NCI-H345 treated with DMSO at 0.1 percent for 48 hours (cell line): Measurements from ENCODE around the gene PCDH17.

Experiments
- DNase-seq: peaks from one replicate; lab custom pipeline; 2025; ENCODE audit not compliant: unreplicated experiment; lab: John Stamatoyannopoulos, UW

Gene PCDH17, protein sequence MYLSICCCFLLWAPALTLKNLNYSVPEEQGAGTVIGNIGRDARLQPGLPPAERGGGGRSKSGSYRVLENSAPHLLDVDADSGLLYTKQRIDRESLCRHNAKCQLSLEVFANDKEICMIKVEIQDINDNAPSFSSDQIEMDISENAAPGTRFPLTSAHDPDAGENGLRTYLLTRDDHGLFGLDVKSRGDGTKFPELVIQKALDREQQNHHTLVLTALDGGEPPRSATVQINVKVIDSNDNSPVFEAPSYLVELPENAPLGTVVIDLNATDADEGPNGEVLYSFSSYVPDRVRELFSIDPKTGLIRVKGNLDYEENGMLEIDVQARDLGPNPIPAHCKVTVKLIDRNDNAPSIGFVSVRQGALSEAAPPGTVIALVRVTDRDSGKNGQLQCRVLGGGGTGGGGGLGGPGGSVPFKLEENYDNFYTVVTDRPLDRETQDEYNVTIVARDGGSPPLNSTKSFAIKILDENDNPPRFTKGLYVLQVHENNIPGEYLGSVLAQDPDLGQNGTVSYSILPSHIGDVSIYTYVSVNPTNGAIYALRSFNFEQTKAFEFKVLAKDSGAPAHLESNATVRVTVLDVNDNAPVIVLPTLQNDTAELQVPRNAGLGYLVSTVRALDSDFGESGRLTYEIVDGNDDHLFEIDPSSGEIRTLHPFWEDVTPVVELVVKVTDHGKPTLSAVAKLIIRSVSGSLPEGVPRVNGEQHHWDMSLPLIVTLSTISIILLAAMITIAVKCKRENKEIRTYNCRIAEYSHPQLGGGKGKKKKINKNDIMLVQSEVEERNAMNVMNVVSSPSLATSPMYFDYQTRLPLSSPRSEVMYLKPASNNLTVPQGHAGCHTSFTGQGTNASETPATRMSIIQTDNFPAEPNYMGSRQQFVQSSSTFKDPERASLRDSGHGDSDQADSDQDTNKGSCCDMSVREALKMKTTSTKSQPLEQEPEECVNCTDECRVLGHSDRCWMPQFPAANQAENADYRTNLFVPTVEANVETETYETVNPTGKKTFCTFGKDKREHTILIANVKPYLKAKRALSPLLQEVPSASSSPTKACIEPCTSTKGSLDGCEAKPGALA (N-terminal part only)

DNA sequence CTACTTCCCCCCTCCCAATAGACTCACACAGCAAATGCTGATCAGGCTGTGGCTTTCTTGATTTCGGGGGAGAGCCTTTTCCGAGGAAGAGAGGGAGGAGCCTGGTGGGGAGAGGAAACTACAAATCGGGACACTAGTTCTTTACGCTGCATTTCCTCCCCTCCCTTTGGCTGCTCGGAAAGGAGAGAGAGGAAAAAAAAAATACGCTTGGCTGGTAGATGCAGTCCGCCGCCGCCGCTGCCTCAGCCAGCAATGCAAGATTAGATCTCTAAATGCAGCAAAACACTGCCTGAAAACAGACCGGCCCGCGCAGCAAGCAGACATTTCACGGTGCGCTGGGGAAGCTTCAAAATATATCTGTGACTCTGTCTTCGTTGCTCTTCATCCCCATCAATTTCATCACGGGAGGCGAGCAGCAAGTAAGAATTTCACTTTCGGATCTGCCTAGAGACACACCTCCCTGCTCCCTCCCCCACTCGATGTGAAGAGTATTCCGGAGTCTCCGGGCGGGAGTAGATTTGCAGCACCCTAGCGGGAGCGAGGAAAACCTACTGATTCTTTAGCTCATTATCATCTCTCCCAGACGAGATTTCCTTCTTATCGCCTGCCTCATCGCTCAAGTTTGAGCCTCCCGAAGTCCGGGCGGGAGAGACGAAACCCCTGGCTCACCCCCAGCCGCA lies at the start of gene PCDH17:
Gene PCDH17, plus strand, starts transcription at position 149 of the 680 bp plus-strand sequence. CDS start 803 bp downstream, outside the sequence.
- no peak for DNase-seq

DNA sequence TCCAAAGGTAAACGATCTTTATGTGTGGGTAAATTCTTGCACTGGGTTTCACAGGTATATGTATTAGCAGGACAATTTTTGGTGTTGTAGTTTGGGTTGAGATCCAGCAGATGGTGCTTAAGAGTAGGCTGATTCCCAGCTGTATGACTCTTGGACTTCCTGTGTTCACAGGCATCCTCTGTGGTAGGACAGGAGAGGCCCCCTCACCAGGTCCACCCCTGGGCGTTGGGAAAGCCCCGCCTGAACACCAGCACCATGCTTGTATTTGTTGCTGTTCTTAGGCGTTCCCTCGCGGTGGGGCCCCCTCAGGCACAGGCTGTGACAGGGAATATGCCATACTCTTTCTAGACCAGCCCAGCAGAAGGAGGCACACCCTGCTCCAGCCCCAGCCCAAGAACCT lies 49.5 kb upstream of the PCDH17 start:
- DNase-seq: no peak

DNA sequence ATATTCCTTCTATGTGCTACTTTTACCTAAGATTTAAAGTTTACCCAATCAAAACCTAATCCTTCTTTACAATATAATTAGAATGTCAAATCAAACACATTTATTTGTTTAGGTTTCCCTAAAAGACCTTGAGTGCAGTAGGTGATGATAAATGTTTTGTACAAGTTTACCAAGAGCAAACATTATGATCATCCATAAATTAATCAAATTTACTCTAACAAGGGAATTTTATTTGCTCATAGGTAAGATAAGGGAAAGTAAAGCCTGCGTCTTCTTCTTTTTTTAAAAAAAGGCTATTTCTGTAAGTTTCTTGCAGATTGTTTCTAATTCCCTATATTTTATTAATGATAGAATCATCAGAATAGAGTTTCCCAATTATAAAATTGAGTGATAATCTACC lies 48.0 kb upstream of the PCDH17 start:
- no peak for DNase-seq

DNA sequence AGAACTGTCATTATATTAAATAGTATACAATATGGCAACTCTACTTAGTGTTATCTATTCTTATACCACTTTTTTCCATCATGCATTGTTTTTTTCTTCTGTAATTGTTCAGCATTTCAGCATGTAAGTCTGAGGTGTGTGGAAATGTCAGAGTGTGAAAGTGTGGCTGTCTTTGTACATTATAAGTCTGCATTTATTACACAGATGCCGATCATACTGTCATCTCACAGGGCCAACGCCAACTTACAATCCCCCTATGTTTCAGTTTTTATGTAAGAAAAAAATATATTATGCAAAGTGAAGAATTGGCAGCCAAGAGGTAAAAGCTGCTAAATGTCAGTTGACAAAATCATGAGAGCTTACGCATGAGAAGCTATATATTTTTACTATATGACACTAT lies 42.9 kb upstream of the PCDH17 start:
- DNase-seq: no peak

DNA sequence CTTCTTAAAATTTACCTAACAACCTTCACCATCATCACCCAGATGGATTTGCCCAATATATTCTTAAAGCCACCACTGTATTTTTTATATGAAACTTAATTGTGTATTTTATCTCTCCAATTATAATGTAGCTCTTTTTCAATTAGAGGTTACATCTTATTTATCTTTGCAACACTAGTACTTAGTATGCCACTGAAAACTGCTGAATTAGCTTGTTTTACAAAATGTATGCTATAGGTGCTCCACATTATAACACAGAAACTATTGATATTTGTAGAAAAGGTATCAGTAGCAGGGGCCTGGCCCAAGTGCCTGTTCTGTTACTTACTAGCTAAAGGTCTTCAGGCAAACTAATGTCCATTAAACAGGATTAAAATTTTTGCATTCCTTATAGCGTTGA lies 35.8 kb upstream of the PCDH17 start:
- no peak for DNase-seq

DNA sequence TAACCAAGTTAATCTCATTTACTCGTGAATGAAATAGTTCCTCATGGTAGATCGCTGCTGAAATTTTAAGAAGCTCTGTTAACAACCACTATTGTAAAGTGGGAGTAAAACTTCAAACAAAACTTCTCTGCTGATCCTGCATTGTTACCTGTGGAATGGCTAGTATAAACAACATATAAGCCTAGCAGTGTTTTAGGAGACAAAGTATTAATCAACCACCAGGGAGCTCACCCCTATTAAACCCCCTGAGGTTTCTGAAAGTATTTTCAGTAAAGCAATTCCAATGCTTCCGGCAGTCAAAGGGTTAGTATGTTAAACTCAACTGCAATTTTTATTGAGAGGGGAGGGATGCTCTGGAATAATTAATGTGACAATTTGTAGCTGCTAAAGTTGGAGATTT lies 30.0 kb upstream of the PCDH17 start:
- no peak for DNase-seq

DNA sequence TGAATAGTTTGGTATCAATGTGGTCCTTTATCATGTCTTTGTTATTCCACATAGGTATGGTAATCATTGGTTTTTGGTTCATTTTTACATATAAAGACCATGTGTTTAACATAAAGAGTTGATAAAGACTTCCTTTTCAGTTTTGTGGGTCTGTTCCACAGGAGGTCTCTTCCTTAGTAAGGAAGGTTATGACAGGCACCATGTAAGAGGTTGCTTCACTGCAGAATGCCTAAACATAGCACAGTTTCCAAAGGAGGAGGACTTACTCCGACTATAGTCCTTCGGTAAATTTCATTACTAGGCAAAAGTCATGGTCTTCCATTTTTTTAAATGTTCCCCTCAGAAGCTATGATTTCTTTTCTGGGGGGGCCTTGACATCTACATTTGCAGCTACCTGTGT lies 27.1 kb upstream of the PCDH17 start:
- DNase-seq: no peak

DNA sequence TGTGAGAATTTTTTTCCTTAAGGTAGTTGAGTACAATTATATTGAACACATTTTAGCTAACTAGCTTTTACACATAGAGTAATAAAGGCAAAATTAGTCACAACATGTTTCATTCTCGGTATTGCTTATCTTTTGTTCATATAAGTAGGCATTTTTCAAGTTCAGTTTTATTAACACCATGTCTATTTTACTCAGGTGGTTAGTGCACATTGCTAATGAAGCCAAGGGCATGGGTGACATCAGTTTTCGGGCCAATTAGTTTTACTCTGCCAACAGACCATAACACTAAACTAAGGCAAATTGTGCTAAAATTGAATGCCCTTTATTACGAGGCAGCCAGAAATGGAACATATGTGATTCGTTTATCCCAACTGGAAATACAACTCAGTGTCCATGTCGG lies 19.6 kb upstream of the PCDH17 start:
- no peak for DNase-seq

DNA sequence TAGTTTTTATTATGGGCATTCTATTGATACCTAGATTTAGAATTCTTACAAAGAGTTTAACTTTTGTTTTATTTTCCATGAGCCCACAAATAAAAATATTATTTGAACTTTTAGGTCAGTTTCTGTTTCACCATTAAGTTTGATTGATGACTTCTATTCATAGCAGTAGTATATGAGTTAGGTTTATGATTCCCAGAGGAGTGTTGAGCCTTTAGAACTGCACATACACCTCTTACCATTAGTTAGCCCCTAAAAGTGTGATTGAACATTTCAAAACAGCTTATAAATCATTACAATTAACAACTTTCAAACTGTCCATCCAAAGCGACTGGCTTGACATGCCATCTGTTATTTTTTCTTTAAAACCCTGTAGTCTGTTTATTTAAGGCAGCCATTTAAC lies 19.0 kb upstream of the PCDH17 start:
- no peak for DNase-seq

DNA sequence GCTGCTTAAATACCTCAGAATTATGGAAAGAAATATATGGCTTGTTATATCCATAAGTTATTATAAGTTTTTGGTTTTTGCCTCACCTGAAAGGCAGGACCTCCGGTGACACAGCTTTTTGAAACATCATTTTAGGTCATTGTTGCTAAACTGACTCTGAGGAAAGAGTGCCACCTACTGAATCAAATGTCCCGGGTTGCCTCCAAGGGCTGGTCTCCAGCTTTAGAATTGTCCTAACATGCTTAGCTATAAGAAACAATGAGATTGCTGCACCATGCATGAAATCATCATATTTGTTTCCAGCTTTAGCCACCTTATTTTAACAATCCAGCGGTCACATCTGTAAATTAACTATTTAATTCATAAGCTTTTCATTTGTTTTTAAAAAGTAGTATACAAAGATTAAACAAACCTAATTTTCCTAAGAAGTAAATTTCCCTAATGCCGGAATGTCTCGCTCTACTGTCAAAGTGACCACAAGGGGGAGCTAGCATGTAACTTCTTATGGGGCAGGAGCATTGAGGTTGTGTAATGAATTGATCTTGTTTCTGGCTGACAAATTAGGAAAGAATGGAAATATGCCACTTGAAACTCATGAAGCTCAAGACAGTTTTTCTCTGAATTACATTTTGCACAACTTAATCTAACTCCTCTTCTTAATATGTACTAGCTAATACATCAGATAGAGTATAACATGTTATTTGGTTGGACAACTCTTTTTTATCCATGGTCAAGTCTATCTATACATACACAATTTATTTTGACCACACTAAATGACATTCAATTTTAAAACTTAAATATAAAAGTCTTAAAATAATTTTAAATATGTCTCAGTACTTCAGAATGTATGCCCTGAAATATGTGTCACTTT lies 6.7 kb upstream of the PCDH17 start:
- peak; percentile 59 for DNase-seq

DNA sequence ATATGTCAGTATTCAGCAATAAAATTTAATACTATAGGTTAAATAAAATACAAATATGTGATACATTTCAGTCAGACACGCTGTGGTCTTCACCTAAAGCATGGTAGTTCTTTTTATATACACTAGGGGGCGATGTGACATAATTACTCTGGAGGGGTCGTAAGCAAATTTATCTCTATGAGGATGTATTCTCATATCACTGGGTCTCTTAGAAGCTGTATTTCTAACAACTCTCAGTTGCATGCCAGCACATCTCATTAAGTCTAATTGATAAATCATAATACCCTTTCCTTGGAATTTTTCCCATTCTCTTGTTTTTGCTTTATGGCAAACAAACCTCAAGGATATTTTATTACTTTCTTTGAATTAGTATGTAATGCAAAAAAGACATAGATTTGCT lies 3.9 kb upstream of the PCDH17 start:
- peak; percentile 25 for DNase-seq

DNA sequence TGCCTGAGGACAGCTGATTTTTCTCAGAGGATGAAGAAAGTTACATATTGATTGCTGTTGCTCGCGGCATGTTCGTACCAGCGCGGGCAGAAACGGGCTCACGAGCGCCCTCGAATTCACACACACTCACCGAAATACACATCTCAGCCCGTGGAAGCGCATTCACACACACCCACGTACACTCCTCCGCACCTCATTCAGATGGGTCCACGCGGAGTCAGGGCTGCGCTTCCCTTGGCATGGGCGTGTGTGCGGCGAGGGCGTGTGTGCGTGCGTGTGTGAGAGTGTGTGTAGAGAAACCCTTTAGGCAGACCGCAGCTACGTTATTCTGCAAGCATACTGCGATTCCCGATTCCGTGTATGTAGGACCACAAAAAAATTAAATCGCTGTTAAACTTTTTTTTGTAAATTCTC lies 2.1 kb upstream of the PCDH17 start:
- peak; percentile 75 for DNase-seq

DNA sequence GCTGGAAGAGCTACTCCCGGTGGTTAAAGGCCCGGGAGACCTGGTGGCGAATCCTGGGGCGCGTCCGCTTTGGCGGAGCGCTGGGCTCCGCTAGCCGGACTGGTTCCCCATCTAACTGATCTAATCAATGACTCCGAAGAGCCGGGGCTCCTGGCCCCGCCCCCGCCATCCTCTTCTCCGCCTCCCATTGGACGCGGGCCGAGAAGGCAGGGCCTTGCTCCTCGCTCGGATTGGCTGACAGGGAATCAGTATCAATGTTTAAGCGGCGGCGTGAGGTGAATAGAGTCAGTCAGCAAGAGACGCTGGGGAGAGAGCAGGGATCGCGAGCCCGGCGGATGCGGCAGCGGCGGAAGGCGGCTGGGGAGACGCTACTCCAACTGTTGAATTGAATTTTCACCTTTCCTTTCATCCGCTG lies 1.7 kb upstream of the PCDH17 start:
- DNase-seq: peak; percentile 95

DNA sequence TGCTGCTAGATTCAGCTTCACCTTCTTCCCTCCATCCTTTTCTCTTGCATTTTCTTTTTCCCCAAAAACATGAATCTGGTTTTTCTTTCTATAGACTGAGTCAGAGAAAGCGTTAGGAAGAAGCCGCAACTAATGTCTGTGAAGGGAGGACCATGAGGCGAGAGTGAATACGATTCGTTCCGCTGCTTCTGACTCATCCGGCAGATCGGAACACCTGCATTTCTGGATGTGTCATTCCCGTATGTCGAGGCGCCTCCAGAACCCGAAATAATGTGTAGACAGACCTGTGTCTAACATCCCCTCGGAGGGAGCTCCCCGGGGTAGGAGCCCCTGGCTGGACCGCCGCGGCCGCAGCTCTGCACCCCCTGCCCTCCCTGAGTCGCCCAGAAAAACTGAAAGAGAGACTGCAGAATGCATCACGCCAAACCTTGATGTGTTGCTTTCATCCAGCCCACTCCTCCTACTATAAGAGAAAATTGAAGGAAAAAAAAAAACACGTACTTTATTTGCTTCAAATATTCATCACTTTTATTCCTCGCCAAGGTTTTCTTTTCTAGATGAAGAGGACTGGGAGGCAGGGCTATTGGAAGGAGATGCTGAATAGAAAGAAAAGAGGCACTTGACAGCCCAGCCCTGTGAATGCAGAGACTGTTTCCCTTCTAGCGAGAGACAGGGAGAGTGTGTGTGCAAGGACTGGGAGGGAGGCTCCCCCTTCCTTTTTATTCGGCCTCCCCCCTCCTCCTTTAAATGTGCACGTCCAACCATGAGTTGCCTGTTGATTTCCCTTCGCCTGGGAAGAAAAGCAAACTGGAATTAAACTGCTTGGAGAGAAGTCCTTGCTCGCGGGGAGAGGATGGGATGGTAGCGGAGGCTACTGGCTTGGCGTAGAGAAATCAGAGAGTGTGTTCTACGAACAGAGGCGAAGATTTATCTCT lies 616 bp upstream of the PCDH17 start:
- DNase-seq: no peak

DNA sequence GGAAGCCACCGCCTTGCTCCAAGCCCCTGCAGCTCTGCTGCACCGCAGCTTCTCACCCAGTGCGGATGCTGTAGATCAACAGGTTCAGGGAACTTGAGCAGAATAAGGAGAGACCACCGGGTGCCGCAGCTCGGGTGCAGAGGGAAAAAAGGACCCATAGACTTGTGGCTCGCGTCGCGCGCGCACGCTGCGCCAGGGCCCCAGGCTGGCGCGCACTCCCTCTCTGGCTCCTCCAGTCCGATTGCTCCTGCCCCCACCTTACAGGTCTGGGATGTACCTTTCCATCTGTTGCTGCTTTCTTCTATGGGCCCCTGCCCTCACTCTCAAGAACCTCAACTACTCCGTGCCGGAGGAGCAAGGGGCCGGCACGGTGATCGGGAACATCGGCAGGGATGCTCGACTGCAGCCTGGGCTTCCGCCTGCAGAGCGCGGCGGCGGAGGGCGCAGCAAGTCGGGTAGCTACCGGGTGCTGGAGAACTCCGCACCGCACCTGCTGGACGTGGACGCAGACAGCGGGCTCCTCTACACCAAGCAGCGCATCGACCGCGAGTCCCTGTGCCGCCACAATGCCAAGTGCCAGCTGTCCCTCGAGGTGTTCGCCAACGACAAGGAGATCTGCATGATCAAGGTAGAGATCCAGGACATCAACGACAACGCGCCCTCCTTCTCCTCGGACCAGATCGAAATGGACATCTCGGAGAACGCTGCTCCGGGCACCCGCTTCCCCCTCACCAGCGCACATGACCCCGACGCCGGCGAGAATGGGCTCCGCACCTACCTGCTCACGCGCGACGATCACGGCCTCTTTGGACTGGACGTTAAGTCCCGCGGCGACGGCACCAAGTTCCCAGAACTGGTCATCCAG lies 964 bp downstream of the PCDH17 start:
- DNase-seq: no peak

DNA sequence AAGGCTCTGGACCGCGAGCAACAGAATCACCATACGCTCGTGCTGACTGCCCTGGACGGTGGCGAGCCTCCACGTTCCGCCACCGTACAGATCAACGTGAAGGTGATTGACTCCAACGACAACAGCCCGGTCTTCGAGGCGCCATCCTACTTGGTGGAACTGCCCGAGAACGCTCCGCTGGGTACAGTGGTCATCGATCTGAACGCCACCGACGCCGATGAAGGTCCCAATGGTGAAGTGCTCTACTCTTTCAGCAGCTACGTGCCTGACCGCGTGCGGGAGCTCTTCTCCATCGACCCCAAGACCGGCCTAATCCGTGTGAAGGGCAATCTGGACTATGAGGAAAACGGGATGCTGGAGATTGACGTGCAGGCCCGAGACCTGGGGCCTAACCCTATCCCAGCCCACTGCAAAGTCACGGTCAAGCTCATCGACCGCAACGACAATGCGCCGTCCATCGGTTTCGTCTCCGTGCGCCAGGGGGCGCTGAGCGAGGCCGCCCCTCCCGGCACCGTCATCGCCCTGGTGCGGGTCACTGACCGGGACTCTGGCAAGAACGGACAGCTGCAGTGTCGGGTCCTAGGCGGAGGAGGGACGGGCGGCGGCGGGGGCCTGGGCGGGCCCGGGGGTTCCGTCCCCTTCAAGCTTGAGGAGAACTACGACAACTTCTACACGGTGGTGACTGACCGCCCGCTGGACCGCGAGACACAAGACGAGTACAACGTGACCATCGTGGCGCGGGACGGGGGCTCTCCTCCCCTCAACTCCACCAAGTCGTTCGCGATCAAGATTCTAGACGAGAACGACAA lies 1.8 kb downstream of the PCDH17 start:
- DNase-seq: no peak
